Activated T-cell treated with anti-CD3 and anti-CD28 coated beads, Interleukin-2, amount 50 U/mL, for 48 hours (primary cell): ENCODE measurements around the gene C5orf63.
A peak's percentile ranks its signal among the peaks of the same experiment; 100 is the strongest.
"Not testable (repeated sequence)": the region's sequence is repeated elsewhere in the genome, so short reads cannot be mapped to it uniquely, and the experiment has no call there.

Experiments
- DNase-seq, 2 experiments: peaks; one replicate each; pipeline ENCODE4 v3.0.0-alpha.2; 2020

C5orf63 gene

DNA sequence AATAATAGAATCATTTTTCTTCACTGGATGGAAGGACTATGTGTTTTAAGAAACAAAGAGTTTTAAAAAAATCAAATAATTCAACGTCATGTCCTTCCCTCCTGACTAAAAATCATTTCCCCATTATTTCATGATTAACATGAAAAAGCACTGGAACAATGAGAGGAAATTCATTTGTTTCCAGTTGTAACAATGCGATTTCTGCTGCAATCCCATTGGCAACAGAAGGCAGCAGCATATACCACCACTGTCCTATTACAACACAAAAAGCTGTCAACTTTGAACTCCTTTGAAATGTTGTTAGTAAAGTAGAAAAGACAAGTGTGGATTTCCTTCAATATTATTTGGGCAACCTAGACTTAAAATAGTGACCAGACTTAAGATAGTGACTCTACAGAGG is 3.1 kb downstream of the C5orf63 start:
- DNase-seq: no peak

DNA sequence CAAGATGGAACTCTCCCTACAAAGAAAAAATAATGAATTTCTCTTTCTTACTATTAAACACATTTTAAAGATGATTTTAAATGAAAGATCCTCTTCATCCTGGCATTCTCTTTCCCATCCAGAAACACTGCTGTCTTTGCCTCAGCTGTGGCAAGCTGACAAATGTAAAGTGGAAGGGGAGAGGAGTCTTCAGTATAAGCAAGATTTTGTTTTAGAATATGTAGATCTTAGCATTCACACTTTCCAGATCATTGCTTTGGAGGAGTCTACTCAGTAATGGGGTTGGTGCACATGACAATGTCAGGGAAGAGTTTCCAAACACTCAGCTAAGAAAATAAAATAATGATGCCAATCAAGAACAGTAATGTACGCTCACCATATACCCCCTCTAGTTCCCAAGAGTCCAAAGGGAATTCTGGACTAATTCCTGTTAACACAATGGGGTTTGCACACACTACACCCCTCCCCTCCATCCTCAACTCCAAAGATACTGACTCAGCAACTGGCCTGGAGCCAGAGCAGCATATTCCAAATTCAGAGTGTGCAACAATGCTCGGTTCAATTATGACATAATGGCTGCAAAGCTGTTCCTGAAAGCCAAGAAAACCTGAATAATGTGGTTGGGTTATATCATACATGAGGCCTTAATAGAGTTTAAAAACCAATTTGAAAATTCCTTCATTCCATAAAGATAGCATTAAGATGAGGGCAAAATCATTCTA is 4.6 kb downstream of the C5orf63 start:
- no peak for DNase-seq

DNA sequence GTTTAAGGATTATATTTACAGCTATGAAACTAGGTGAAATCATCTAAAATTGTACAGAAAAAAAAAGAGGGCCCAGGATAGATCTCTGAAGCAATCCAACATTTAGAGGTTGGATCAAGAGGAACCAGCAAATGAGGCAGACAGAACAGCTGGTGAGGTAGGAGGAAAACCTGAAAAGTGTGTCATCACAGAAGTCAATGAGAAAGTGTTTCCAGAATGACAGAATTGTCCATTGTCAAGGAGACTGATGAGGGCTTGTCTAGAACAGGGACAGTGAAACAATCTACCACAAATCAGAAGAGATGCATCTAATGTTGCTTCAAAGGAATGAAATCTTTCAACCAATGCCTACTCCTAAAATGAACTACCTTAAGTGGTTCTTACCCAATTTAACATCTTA is 6.6 kb downstream of the C5orf63 start:
- no peak for DNase-seq

- no peak for DNase-seq
Observed at GRCh38 chr5:127064253-127064840, 9.0 kb downstream of the C5orf63 start.

DNA sequence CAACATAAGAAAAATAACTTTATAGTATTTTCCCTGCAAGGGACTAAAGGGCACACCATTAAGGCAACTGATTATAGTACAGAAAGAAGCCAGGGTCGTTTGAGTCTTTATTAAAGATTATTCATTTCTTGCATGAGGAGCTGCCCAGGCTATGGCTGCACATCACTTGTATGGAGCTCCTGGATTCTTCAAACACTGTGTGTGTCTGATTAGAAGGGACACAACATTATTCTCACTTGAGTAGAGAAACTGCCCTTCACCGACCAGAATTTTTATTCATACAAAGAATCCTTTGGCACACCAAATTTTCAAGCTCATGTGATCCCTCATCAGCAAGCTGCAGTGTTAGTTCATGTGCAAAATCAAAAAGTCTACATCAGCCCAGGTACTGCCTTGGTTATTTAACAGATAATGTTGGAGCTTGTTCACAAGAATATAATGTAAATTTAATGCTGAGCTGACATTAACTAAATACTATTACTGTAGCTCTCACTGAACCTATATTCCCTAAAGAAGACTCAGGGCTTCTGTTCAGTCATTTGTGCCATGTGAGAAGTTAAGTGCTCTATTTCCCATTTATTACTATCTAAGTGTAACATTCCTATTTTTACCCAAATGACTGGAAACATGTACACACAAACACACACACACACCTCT is 9.9 kb downstream of the C5orf63 start:
- DNase-seq: no peak

- no peak for DNase-seq
Observed at GRCh38 chr5:127061956-127062355, 11.3 kb downstream of the C5orf63 start.

DNA sequence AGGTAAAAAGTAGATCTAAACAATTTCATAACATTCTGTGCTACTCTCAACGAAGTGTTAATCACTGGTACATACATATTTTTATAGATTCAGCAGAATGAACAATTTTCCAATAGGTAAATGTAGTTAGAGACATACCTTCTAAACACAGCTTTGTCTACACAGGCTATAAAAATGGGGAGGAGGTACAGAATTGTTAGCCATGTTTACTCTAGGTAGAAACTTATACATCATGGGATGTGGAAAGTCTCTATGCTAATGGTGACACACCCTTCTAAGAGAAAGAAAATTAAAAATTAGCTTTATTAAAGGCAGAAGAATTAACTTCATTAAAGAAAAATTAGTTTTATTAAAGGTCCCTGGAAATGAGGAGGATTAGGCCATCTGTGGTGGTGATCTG is 11.8 kb downstream of the C5orf63 start:
- DNase-seq: no peak

DNA sequence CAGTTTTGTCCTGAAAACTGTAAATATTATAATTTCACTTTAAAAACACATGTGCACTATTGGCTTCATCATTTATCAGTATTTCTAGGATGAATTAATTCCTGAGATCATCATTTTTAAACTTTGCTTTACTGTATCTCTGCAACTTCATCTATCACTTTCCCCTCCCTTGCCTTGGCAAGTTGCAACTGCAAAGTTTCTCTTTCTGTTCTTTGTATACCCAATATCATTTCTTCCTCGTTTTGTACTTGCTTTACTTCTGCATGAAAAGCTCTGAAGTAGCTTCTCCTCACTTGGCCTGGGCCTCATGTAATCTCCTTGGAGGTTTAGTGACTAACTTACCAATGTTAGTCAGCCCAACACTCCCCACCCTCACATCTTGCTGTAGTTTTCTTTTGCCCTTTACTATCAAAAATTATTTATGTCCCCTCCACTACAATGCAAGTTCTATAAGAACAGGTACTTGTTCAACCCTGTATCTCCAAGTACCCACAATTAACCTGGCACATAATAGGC is 12.8 kb downstream of the C5orf63 start:
- DNase-seq: no peak

DNA sequence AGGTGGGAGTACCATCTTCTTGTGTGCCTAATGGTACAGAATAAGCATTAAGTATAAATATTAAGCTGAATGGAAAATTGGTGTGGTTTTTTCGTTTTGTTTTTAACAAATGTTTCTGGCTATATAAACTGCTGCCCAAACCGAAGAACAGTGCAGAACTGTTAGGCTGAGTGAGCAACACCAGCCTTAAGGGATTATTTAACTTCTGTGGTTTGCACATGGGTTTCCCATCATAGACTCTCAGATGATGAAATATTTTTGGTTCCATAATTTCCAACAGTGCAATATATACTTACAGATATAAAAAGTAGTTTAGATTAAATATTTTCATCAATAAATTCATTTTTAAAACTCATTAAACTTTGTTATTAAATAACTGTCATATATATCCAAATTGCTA is 16.4 kb downstream of the C5orf63 start:
- no peak for DNase-seq

DNA sequence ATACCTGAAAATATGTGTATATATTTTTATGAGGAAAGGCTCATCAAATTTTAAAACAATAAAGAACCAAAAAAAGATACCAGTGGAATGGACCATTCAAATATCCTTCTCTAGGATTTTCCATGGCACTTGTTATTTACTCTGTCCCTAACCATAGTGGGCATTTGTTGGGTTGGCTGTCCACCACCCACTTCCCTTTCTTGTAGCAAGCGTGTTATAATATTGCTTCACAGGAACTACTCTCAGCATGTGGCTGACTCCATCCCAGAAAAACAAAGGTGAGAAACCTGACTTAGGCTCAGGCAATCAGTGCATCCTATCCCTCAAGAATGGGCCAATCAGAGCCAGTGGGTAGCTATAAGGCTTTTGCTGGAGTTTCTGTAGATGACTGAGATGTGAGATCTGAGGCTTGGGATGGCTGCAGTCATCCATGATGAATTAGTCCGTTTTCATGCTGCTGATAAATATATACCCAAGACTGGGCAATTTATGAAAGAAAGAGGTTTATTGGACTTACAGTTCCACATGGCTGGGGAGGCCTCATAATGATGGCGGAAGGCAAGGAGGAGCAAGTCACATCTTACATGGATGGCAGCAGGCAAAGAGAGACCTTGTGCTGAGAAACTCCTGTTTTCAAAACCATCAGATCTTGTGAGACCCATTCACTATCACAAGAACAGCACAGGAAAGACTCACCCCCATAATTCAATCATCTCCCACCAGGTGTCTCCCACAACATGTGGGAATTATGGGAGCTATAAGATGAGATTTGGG is 17.2 kb downstream of the C5orf63 start:
- no peak for DNase-seq

DNA sequence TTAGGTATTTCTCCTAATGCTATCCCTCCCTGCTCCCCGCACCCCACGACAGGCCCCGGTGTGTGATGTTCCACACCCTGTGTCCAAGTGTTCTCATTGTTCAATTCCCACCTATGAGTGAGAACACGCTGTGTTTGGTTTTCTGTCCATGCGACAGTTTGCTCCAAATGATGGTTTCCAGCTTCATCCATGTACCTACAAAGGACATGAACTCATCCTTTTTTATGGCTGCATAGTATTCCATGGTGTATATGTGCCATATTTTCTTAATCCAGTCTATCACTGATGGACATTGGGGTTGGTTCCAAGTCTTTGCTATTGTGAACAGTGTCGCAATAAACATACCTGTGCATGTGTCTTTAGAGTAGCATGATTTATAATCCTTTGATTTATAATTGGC is 19.8 kb downstream of the C5orf63 start:
- not testable (repeated sequence) for DNase-seq

DNA sequence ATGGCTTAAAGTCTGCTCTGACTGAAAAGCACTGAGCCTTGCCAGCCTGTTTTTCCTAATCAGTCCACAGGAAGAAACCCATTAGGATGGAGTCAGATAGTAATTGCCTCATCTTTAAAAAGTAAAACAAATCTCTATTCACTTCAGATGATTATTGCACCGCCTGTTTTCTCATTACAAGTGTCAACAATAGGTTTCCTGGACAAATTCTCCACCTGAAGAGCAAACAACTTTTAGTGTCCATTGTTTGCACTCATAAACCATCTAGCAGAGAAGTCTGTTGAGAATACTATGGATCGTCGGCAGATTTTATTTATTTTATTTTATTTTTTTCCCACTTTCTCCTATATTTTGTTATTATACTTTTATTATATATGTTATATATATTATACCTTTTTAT is 20.3 kb downstream of the C5orf63 start:
- no peak for DNase-seq

GRCh38 chr5:127051591-127051990 is 21.7 kb downstream of the C5orf63 start:
- no peak for DNase-seq

GRCh38 chr5:127046343-127047072 is 26.8 kb downstream of the C5orf63 start:
- no peak for DNase-seq

DNA sequence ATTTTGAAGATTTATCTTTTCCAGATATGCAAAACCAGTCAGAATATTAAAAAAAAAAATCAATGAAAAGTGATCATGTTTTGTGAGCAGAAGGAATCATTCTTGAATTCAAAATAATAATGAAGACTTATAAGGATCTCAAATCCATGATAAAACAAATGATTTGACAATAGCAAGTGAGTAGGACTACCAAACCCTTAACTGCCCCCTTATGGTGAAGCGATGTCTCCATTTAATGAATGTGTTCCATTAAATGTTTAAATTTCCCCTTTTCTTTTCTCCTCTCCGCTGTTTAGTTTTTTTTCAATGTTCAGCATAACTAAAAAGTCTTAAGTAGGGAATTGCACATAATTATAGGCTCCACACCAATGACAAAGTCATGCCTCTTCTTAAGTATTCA is 30.7 kb downstream of the C5orf63 start:
- DNase-seq: no peak

DNA sequence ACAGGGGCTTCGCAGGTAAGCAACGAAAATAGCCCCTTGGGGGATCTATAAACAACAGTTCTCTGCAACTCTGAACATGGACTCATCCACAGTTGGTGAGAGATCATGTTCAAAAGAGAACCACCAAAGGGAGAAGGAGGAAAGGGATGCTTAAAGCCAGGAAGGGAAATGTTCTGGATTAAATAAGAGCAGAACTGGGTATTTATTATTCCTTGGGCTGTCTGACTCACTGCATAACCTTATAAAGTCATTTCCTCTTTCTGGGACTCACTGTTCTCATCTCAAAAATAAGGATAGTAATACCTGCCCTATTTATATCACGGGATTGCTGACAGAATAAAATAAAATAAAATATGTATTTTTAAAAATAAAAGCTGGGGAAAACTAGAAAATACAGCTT is 31.7 kb downstream of the C5orf63 start:
- DNase-seq: no peak

DNA sequence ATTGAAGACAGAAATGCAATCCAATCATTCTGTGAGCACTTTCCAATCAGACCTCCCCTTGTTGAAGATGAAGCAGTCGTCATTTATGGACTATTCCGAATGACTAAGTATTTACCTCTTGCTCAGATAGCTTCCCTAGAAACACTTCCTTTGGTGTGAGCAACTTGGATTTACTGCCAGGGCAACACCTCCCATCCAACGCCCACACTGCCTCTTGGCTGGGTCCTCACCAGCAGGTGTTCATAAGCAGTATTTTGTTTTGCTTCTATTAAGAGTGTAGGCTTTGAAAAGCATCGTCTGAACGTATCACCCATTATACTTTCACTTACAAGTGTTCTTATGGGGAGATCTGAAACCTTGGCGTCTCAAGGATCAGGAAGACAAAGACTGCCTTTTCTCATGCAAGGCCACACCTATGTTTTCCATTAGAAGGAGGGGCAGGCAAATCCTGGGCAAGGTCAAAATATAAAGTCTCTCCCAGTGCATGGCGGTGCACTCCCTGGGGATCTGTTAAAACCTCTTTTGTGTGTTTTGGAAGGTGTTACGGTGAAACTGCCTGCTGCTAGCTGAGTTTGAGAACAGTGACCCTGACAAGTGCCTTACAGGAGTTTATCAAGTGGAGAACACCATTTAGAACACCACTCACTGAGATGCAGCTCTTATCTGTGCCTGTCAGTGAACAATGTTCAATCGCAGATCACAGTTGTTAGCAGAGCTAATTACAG is 32.3 kb downstream of the C5orf63 start:
- DNase-seq: no peak

- no peak for DNase-seq
Observed at GRCh38 chr5:127038550-127038949, 34.8 kb downstream of the C5orf63 start.

- DNase-seq: no peak
Observed at GRCh38 chr5:127031863-127032232, 41.5 kb downstream of the C5orf63 start.

- DNase-seq: peak; percentile 23 to 29
Observed at GRCh38 chr5:127031147-127031862, 42.0 kb downstream of the C5orf63 start.
